CD4-positive, alpha-beta T cell (primary cell): ENCODE data around the gene HOXA11. TPM values are rescaled to one million over a fixed set of nuclear protein-coding genes. Genes with fewer than 3 reads are reported as not detected.
A peak's percentile ranks its signal among the peaks of the same experiment; 100 is the strongest.

Source experiments
- ATAC-seq: fragments of 200-7000 bp; cut with Tn5 transposase; one replicate; pipeline ENCODE4 v1.10.0; 2022; ENCODE audit warnings: mild to moderate bottlenecking; ENCODE audit not compliant: poor library complexity
- CTCF ChIA-PET: fragments of 350-600 bp; sonication (Branson Sonifier 250); formaldehyde crosslinking; loops from one replicate; lab custom pipeline; 2021; ENCODE audit warnings: antibody characterized with exemption, inconsistent platforms; lab: Charles Lee
- POLR2A ChIA-PET: fragments of 350-600 bp; sonication (Branson Sonifier 250); formaldehyde crosslinking; loops from one replicate; lab custom pipeline; 2021; ENCODE audit warnings: antibody characterized with exemption, inconsistent platforms; lab: Charles Lee
- DNase-seq, 14 experiments: peaks; one replicate each; pipeline ENCODE4 v3.0.0-alpha.2; 2013 to 2020; ENCODE audit warnings: mixed read lengths in 2 of 14
- H3K27ac ChIP-seq, 2 donors: one replicate each; pipeline versions ENCODE4 v1.5.1 to v1.7.0; 2013; ENCODE audit warnings: low read length in 2 of 2, low read depth in 1 of 2, mild to moderate bottlenecking in 1 of 2
- H3K27me3 ChIP-seq, 2 experiments: 1 replicate in 1 of 2; 2 replicates in 1 of 2; pipeline versions ENCODE4 v1.6.1 to v1.7.0; 2013; ENCODE audit warnings: low read length in 2 of 2, control low read depth in 1 of 2, mild to moderate bottlenecking in 1 of 2, moderate library complexity in 1 of 2; ENCODE audit not compliant: insufficient read depth in 2 of 2, control insufficient read depth in 1 of 2
- H3K36me3 ChIP-seq: one replicate; pipeline ENCODE4 v1.6.1; 2013; ENCODE audit warnings: low read length, control low read depth; ENCODE audit not compliant: insufficient read depth
- H3K4me1 ChIP-seq: one replicate; pipeline ENCODE4 v1.6.1; 2013; ENCODE audit warnings: low read length, control low read depth; ENCODE audit not compliant: insufficient read depth
- H3K4me3 ChIP-seq: one replicate; pipeline ENCODE4 v1.5.1; 2013; ENCODE audit warnings: mild to moderate bottlenecking, low read length, moderate library complexity
- H3K9me3 ChIP-seq, 2 experiments: 1 replicate in 1 of 2; 2 replicates in 1 of 2; pipeline versions ENCODE4 v1.6.1 to v1.7.0; 2013; ENCODE audit warnings: low read length in 2 of 2, mild to moderate bottlenecking in 2 of 2, control low read depth in 1 of 2, moderate library complexity in 1 of 2; ENCODE audit not compliant: control insufficient read depth in 1 of 2, insufficient read depth in 1 of 2
- H3K27ac Mint-ChIP-seq: one replicate; pipeline ENCODE4 v1.8.0; 2020; ENCODE audit warnings: mixed read lengths
- H3K27me3 Mint-ChIP-seq: one replicate; pipeline ENCODE4 v1.8.0; 2021; ENCODE audit warnings: mixed read lengths
- H3K36me3 Mint-ChIP-seq: one replicate; pipeline ENCODE4 v1.8.0; 2021; ENCODE audit warnings: low read depth, mixed read lengths
- H3K4me1 Mint-ChIP-seq: one replicate; pipeline ENCODE4 v1.8.0; 2021; ENCODE audit warnings: low read depth, mixed read lengths
- H3K4me3 Mint-ChIP-seq: one replicate; pipeline ENCODE4 v1.8.0; 2020; ENCODE audit warnings: mild to moderate bottlenecking, mixed read lengths
- H3K9me3 Mint-ChIP-seq: one replicate; pipeline ENCODE4 v1.8.0; 2020; ENCODE audit warnings: mixed read lengths
- intact Hi-C, 2 experiments: fragments of 100-400 bp; cut with DNase I in 1 of 2; cut with micrococcal nuclease in 1 of 2; formaldehyde crosslinking; loops; one replicate each; pipeline versions ENCODE4 v1.15.1 to v1.9.0; 2023 to 2025; cut with DNase I, micrococcal nuclease
- total RNA-seq, 174 experiments: library from RNA in 2 of 174; stranded (reverse) in 2 of 174; gene quantifications; one replicate each; pipeline ENCODE4 v1.2.3 and lab custom pipeline; 2021 to 2026
- TF ChIP-seq, protein P1 (sequence below): fragments of 200-600 bp; IDR thresholded peaks from one replicate; pipeline ENCODE4 v1.8.0; 2022; ENCODE audit warnings: antibody characterized with exemption, mild to moderate bottlenecking

HOXA11 gene
- total RNA-seq, 2 experiments from 2014 or later, result not detected

- Mint-ChIP-seq H3K27ac (no peak overlapping the region), H3K9me3 (no peaks in the 10 kb centered on the region), H3K27me3 (peaks cover 89% of the 10 kb centered on the region), H3K36me3 (no peaks in the 10 kb centered on the region), H3K4me1 (peaks cover 33% of the 10 kb centered on the region), H3K4me3 (no peak overlapping the region)
- DNase-seq, result no peak
- peaks cover 81 to 87% of the 10 kb centered on the region in 2 experiments for H3K27me3 ChIP-seq
- H3K9me3 ChIP-seq, result peaks cover 0 to 62% of the 10 kb centered on the region in 2 experiments
- peaks cover 43% of the 10 kb centered on the region for H3K4me1 ChIP-seq
- no peak for ATAC-seq
- H3K36me3 ChIP-seq, result no peaks in the 10 kb centered on the region
- H3K27ac ChIP-seq, result no peak overlapping the region
- ChIA-PET CTCF (interaction anchor here (1.8 to 4.0 kb wide), 3 partner anchors 13 to 780 kb away, joined by 4 to 51 read pairs (median 10); no protein-coding TSS in a partner anchor), POLR2A (interaction anchor here (1.1 kb wide), 2 partner anchors 13 to 35 kb away, joined by 3 read pairs; no protein-coding TSS in a partner anchor)
- H3K4me3 ChIP-seq, result no peak overlapping the region
- TF ChIP-seq, protein P1, sequence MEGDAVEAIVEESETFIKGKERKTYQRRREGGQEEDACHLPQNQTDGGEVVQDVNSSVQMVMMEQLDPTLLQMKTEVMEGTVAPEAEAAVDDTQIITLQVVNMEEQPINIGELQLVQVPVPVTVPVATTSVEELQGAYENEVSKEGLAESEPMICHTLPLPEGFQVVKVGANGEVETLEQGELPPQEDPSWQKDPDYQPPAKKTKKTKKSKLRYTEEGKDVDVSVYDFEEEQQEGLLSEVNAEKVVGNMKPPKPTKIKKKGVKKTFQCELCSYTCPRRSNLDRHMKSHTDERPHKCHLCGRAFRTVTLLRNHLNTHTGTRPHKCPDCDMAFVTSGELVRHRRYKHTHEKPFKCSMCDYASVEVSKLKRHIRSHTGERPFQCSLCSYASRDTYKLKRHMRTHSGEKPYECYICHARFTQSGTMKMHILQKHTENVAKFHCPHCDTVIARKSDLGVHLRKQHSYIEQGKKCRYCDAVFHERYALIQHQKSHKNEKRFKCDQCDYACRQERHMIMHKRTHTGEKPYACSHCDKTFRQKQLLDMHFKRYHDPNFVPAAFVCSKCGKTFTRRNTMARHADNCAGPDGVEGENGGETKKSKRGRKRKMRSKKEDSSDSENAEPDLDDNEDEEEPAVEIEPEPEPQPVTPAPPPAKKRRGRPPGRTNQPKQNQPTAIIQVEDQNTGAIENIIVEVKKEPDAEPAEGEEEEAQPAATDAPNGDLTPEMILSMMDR, result no peak
- intact Hi-C loops, result no loop called here
Measured at GRCh38 chr7:27148756-27149641, 36.0 kb downstream of the HOXA11 start.

DNA sequence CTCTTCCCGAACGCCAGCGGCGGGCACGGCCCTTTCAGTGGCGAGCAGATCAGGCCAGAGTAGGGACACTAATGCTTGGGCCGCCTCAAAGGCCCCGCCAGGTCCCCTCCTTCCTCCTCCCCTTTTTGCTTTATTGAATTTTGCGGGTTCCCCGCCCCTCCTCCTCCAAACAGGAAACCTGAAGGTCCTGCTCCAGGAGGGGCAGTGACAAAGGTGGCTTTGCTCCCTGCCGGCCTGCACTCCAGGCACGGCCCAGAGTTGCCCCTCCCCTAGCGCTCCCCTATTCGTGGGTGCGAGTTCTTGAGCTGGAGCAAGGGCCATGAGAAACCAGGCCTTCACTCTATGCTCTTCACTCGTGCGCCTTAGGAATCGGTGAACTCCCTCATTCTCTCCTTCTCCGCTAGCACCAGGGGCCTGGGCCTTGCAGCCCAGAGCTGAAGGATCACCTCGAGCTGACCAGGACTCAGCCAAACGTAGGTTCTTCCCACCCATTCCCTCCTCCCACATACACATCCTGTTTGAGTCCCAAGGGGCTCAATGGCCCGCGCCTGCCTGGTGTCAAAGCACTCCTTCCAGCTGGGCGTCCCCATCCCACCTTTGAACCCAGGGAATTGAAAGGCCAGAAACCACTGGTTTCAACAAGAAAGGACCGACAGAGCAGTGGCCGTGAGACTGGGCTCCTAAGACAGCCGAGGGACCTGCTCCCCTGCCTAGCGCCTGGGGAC, 36.8 kb downstream of the HOXA11 start:
- no peak for ATAC-seq
- TF ChIP-seq, protein P1, result no peak

More for the DNA sequence above, 36.8 kb downstream of the HOXA11 start:
- Histone ChIP-seq H3K4me3 (no peak overlapping the region), H3K36me3 (no peaks in the 10 kb centered on the region), H3K9me3 (peaks cover 0 to 61% of the 10 kb centered on the region in 2 experiments), H3K27me3 (peaks cover 73 to 86% of the 10 kb centered on the region in 2 experiments), H3K4me1 (peaks cover 42% of the 10 kb centered on the region), H3K27ac (no peak overlapping the region)
- peaks cover 83% of the 10 kb centered on the region for H3K27me3 Mint-ChIP-seq
- peaks cover 32% of the 10 kb centered on the region for H3K4me1 Mint-ChIP-seq
- intact Hi-C loops, result no loop called here
- POLR2A ChIA-PET, result interaction anchor here (0.9 to 1.1 kb wide), 3 partner anchors 14 to 35 kb away, joined by 3 read pairs; no protein-coding TSS in a partner anchor
- no peak overlapping the region for H3K27ac Mint-ChIP-seq
- CTCF ChIA-PET, result interaction anchor here (1.8 to 4.0 kb wide), 2 partner anchors 14 to 779 kb away, joined by 4 to 51 read pairs; no protein-coding TSS in a partner anchor
- H3K4me3 Mint-ChIP-seq, result peak overlapping the region; percentile 65
- H3K36me3 Mint-ChIP-seq, result no peaks in the 10 kb centered on the region
- no peaks in the 10 kb centered on the region for H3K9me3 Mint-ChIP-seq
- DNase-seq, result peak in 1 of 14 experiments; percentile 32
